Activated naive CD8-positive, alpha-beta T cell treated with anti-CD3 and anti-CD28 coated beads, Interleukin-2, amount 10 ng/mL, durations not matched to agents 7 days and 5 days (primary cell): Measurements from ENCODE around the gene RAB8B. TPM values are rescaled to one million over a fixed set of nuclear protein-coding genes. Genes with fewer than 3 reads are reported as not detected.

ENCODE experiments used
- ATAC-seq: fragments of 150-1000 bp; cut with Tn5 transposase; one replicate; pipeline ENCODE4 v1.10.0; 2021; ENCODE audit warnings: low read depth, moderate library complexity
- POLR2A ChIA-PET: fragments of 350-600 bp; sonication (Branson Sonifier 250); formaldehyde crosslinking; loops from one replicate; lab custom pipeline; 2021; ENCODE audit warnings: antibody characterized with exemption; lab: Charles Lee
- DNase-seq: peaks from one replicate; pipeline ENCODE4 v3.0.0; 2021
- H3K27ac Mint-ChIP-seq: one replicate; pipeline ENCODE4 v1.8.0; 2022; ENCODE audit warnings: mild to moderate bottlenecking, mixed read lengths
- H3K27me3 Mint-ChIP-seq: one replicate; pipeline ENCODE4 v1.8.0; 2022; ENCODE audit warnings: mild to moderate bottlenecking, moderate library complexity, mixed read lengths
- H3K36me3 Mint-ChIP-seq: one replicate; pipeline ENCODE4 v1.8.0; 2021; ENCODE audit warnings: mild to moderate bottlenecking, mixed read lengths
- H3K4me1 Mint-ChIP-seq: one replicate; pipeline ENCODE4 v1.8.0; 2021; ENCODE audit warnings: mixed read lengths
- H3K4me3 Mint-ChIP-seq: one replicate; pipeline ENCODE4 v1.8.0; 2022; ENCODE audit warnings: mild to moderate bottlenecking, moderate library complexity, mixed read lengths
- H3K9me3 Mint-ChIP-seq: one replicate; pipeline ENCODE4 v1.8.0; 2021; ENCODE audit warnings: mixed read lengths
- total RNA-seq, 2 experiments: library from RNA; stranded (reverse); gene quantifications; one replicate each; pipeline ENCODE4 v1.2.3, GENCODE V29; 2021

RAB8B gene
- total RNA-seq, 2 experiments from 2014 or later: 111 TPM

DNA sequence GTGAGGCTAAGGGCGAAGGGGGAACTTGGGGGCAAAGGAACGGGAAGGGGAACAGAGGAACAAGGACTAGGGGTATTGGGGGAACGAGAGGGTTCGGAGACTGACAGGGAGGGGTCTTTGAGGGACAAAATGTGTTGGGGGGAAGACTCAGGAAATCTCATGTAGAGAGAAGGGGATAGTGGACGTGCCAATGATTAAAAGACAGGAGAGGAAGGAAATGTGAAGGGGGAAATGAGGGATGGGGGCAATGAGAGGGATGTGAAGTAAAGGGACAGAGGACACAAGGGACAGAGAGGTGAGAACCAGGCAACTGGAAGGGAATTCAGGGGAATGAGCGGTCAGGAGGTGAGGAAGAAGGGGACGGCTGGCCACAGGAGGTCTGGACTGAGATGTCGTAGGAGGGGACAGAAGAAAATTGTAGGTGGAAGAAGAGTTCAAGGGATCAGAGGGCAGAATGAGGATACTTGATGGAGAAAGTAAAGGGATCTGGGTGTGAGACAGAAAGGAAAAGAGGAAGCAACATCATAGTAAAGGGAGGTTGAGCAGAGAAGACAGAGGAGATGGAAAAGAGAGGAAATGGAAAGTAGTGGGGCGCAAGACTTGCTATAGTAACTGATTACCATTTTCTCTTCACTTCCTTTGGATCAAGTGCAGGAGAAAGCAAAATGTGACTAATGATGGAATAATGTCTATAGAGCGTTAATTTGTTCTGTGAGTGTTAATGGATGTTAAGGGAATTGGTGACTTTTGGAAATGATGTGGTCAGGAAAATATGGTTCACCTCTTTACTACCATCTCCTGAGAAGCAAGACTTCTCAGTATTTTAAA is 749 bp downstream of the RAB8B start:
- Mint-ChIP-seq H3K9me3 (no peaks in the 10 kb centered on the region), H3K27ac (peak overlapping the region; percentile 93), H3K36me3 (peaks cover 16% of the 10 kb centered on the region), H3K27me3 (no peaks in the 10 kb centered on the region), H3K4me3 (peak overlapping the region; percentile 97), H3K4me1 (peaks cover 44% of the 10 kb centered on the region)
- no peak for DNase-seq
- no peak for ATAC-seq
- POLR2A ChIA-PET: interaction anchor here (1.0 to 2.9 kb wide), 7 partner anchors 21 to 87 kb away, joined by 3 to 28 read pairs (median 8); partner anchors contain the start of genes APH1B and RPS27L

DNA sequence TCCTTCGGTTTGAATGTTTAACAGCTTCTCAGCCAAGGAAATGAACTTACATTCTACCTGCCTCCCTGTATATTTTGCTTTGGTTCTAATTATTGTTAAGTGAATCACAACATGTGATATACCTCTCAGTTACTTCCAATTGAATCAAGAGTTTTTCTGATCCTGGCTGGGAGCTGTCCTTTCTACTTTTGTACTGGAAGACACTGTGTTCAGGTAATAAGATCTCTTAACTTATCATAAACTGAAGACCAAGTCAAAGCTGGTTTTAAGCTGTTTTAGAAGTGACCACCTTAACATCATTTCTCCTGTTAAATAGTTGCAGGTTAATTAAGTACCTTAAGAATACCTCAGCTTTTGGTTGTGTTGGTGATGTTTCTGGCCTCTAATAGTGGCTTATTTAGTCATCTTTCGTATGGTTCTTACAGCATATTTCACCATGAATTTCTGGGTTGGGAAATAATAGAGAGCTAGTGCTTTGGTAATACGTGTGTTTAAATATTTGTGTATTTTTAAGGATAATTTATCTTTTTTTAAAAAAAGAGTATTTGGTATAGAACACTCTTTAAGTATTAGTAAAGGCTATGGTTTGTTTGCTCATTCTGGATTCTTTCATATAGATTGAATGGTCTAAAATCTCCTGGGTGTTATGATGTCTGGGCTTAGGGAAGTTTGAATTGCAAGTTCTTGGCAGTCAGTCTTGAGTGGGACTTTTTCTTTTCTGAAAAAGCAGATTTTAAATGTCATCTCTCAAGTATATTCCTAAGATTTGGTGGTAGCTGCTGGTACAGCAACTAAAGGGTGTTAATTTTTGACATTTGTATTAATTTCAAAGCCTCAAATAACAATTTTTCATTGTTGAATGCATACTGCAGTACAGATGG is 1.6 kb downstream of the RAB8B start:
- ATAC-seq (no peak), DNase-seq (no peak)
- H3K9me3 Mint-ChIP-seq: no peaks in the 10 kb centered on the region
- H3K4me3 Mint-ChIP-seq: peak overlapping the region; percentile 97
- H3K36me3 Mint-ChIP-seq: peaks cover 20% of the 10 kb centered on the region
- no peaks in the 10 kb centered on the region for H3K27me3 Mint-ChIP-seq
- POLR2A ChIA-PET: interaction anchor here (1.0 to 2.9 kb wide), 13 partner anchors 10 to 307 kb away, joined by 3 to 28 read pairs (median 5); partner anchors contain the start of genes APH1B and RPS27L
- peak overlapping the region; percentile 95 for H3K27ac Mint-ChIP-seq
- H3K4me1 Mint-ChIP-seq: peaks cover 52% of the 10 kb centered on the region

GRCh38 chr15:63191895-63192618 is 2.7 kb downstream of the RAB8B start:
- peak; percentile 46 for ATAC-seq
- Mint-ChIP-seq H3K36me3 (peaks cover 20% of the 10 kb centered on the region), H3K4me3 (peak overlapping the region; percentile 97), H3K4me1 (peaks cover 61% of the 10 kb centered on the region), H3K27ac (peak overlapping the region; percentile 95), H3K9me3 (no peaks in the 10 kb centered on the region), H3K27me3 (no peaks in the 10 kb centered on the region)
- no peak for DNase-seq
- POLR2A ChIA-PET: interaction anchor here (0.6 to 2.9 kb wide), 16 partner anchors 9 to 306 kb away, joined by 3 to 28 read pairs (median 5); partner anchors contain the start of gene RPS27L

- peaks cover 64% of the 10 kb centered on the region for H3K4me1 Mint-ChIP-seq
- POLR2A ChIA-PET: interaction anchor here (0.6 to 2.9 kb wide), 13 partner anchors 10 to 85 kb away, joined by 4 to 28 read pairs (median 6); partner anchors contain the start of genes APH1B and RPS27L
- ATAC-seq: no peak
- no peaks in the 10 kb centered on the region for H3K27me3 Mint-ChIP-seq
- H3K4me3 Mint-ChIP-seq: peak overlapping the region; percentile 97
- peaks cover 23% of the 10 kb centered on the region for H3K36me3 Mint-ChIP-seq
- H3K9me3 Mint-ChIP-seq: no peaks in the 10 kb centered on the region
- peak overlapping the region; percentile 95 for H3K27ac Mint-ChIP-seq
- no peak for DNase-seq
These were observed 3.3 kb downstream of the RAB8B start for GRCh38 chr15:63192619-63193206.

DNA sequence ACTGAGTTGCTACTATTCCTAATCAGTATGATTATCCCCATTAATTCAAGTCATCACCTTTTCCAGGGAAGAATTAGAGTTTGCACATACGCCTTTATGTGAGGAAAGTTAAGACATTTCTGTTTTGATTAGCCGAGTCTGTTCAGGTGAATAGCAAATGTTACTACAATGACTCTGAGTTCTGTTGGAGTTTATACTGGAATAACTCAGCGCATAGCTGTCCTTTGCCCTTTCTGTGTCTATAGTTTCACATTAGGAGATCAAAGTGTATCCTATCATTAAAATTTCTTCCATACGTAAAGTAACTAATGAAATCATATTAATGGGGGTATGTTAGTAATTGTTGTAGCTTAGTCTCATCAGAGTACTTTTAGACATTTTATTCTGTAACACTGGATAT is 4.9 kb downstream of the RAB8B start:
- H3K9me3 Mint-ChIP-seq: no peaks in the 10 kb centered on the region
- DNase-seq: no peak
- H3K4me1 Mint-ChIP-seq: peaks cover 69% of the 10 kb centered on the region
- H3K4me3 Mint-ChIP-seq: peak overlapping the region; percentile 97
- peak overlapping the region; percentile 95 for H3K27ac Mint-ChIP-seq
- no peaks in the 10 kb centered on the region for H3K27me3 Mint-ChIP-seq
- no peak for ATAC-seq
- POLR2A ChIA-PET: interaction anchor here (0.6 to 3.6 kb wide), 9 partner anchors 10 to 96 kb away, joined by 3 to 21 read pairs (median 7); partner anchors contain the start of gene RPS27L
- H3K36me3 Mint-ChIP-seq: peaks cover 35% of the 10 kb centered on the region

GRCh38 chr15:63194880-63195568 is 5.6 kb downstream of the RAB8B start:
- no peak for ATAC-seq
- Mint-ChIP-seq H3K4me3 (peak overlapping the region; percentile 66), H3K4me1 (peaks cover 75% of the 10 kb centered on the region), H3K36me3 (peaks cover 37% of the 10 kb centered on the region), H3K27me3 (no peaks in the 10 kb centered on the region), H3K9me3 (no peaks in the 10 kb centered on the region), H3K27ac (peak overlapping the region; percentile 75)
- POLR2A ChIA-PET: interaction anchor here (0.6 to 3.6 kb wide), 6 partner anchors 9 to 48 kb away, joined by 3 to 21 read pairs (median 8); partner anchors contain the start of gene RPS27L
- no peak for DNase-seq

DNA sequence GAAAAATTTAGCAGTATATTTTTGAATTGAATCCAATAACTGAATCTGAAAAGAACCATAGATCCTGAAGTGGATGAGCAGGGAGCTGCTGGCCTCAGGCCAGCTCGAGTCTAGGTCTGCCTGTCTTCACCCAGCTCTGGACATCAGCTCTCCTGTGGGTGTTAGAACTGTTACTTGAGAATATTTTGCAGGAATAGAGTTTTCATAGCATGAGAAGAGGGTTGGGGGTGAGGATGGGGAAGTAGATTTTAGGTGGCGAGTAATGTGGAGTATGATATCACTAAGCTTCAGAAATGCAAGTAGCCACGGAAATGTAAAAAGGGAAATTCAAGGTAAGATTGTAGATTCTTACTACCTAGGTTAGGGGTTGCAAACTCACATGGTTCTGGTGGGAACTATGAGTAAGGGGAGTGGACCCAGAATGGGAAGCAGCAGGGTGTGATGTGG is 6.2 kb downstream of the RAB8B start:
- Mint-ChIP-seq H3K4me3 (peak overlapping the region; percentile 66), H3K4me1 (peaks cover 77% of the 10 kb centered on the region), H3K9me3 (no peaks in the 10 kb centered on the region), H3K27ac (peak overlapping the region; percentile 75), H3K36me3 (peaks cover 38% of the 10 kb centered on the region), H3K27me3 (no peaks in the 10 kb centered on the region)
- POLR2A ChIA-PET: interaction anchor here (1.3 to 3.6 kb wide), 2 partner anchors 8 to 38 kb away, joined by 7 to 21 read pairs; partner anchors contain the start of gene RPS27L
- DNase-seq (no peak), ATAC-seq (no peak)

GRCh38 chr15:63196842-63197241 is 7.4 kb downstream of the RAB8B start:
- ATAC-seq: no peak

DNA sequence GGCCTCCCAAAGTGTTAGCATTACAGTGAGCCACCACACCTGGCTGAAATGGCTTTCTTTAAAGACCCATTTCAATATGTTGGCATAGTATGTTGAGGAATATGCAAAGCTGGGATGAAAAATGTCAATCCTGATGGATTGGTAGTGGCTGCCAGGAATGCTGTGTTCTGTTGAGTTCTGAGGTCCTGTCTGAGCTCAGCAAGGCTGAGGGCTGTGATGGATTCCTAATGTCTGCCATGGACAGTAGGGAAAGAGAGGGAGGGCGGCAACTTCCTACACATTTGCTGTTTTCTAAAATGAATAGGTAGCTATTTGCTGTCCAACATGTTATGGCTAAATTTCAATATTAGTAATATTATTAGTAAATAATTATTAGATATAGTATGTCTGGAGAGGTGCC is 8.2 kb downstream of the RAB8B start:
- Mint-ChIP-seq H3K27ac (peak overlapping the region; percentile 43), H3K9me3 (no peaks in the 10 kb centered on the region), H3K27me3 (no peaks in the 10 kb centered on the region), H3K36me3 (peaks cover 47% of the 10 kb centered on the region), H3K4me3 (peak overlapping the region; percentile 26), H3K4me1 (peaks cover 78% of the 10 kb centered on the region)
- DNase-seq (no peak), ATAC-seq (no peak)
- POLR2A ChIA-PET: interaction anchor here (0.5 to 1.4 kb wide), 3 partner anchors 13 to 209 kb away, joined by 3 to 6 read pairs (median 3); no protein-coding TSS in a partner anchor

More at GRCh38 chr15:63196842-63197241, 7.4 kb downstream of the RAB8B start:
- H3K27me3 Mint-ChIP-seq: no peaks in the 10 kb centered on the region
- H3K9me3 Mint-ChIP-seq: no peaks in the 10 kb centered on the region
- H3K27ac Mint-ChIP-seq: peak overlapping the region; percentile 2
- peaks cover 80% of the 10 kb centered on the region for H3K4me1 Mint-ChIP-seq
- H3K4me3 Mint-ChIP-seq: no peak overlapping the region
- no peak for DNase-seq
- H3K36me3 Mint-ChIP-seq: peaks cover 46% of the 10 kb centered on the region
- POLR2A ChIA-PET: interaction anchor here (1.0 to 3.6 kb wide), 2 partner anchors 7 to 40 kb away, joined by 7 to 21 read pairs; partner anchors contain the start of gene RPS27L

DNA sequence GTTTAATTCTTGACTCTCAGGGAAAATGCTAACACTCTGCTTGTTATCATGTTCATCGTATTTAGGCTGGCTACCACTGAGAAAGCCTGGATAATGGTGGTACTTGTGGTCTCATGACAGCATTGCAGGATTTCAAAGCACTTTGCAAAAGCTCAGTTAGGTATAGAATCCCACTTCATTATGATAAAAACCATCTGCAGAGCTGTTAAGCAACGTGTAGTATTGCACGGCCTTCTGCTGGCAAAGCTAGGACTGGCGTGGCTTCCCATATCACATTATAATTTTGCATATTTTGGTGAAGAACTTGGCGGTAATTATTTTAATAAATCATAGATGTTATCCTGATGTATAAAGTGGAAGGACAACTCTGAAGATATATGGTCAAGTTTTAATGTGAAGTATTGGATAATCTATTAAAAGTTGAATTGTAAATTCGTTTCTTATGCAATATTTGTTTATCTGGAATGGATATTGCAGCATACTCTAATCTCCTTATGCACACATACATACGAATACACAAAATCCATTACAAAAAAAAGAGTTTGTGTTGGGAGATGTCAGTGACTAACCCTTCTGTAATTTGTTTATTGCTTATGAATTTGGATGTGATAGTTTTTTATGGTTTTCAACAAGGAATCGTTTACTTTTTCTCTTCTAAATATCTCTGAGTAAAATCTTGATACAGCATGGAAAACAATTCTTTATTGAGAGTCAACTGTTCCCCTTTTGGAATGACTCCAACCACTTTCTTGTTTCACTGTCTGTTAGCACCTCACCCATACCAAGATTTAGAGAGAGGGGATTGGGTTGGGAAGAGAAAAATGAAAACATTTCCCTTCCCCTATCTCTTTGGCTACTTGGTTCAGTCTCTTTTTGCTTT is 9.2 kb downstream of the RAB8B start:
- POLR2A ChIA-PET: interaction anchor here (0.5 to 1.4 kb wide), 2 partner anchors 12 to 208 kb away, joined by 3 to 6 read pairs; no protein-coding TSS in a partner anchor
- H3K27ac Mint-ChIP-seq: peak overlapping the region; percentile 36
- no peaks in the 10 kb centered on the region for H3K9me3 Mint-ChIP-seq
- H3K36me3 Mint-ChIP-seq: peaks cover 46% of the 10 kb centered on the region
- ATAC-seq (no peak), DNase-seq (no peak)
- no peak overlapping the region for H3K4me3 Mint-ChIP-seq
- no peaks in the 10 kb centered on the region for H3K27me3 Mint-ChIP-seq
- H3K4me1 Mint-ChIP-seq: peaks cover 81% of the 10 kb centered on the region
